K562 (cell line): ENCODE data around the gene TGFB1I1. TPM values are rescaled to one million over a fixed set of nuclear protein-coding genes. Genes with fewer than 3 reads are reported as not detected.

ENCODE experiments used
- ATF6 ChIP-seq: sonication (generic); formaldehyde crosslinking; IDR thresholded peaks from 2 replicates; pipeline ENCODE4 v1.4.0; 2020; ENCODE audit warnings: mild to moderate bottlenecking, missing genetic modification reagents
- BRD9 ChIP-seq: fragments of 450-650 bp; IDR thresholded peaks from 2 replicates; pipeline ENCODE4 v1.6.1; 2018; ENCODE audit warnings: low read depth; ENCODE audit not compliant: partially characterized antibody
- EGR1 ChIP-seq: fragments of 450-650 bp; conservative IDR thresholded peaks from 2 replicates; pipeline ENCODE4 v1.6.1; 2017; ENCODE audit warnings: mild to moderate bottlenecking
- ERF ChIP-seq: fragments of 450-650 bp; formaldehyde crosslinking; IDR thresholded peaks from 2 replicates; pipeline ENCODE4 v1.4.0; 2020; ENCODE audit warnings: mild to moderate bottlenecking, mixed read lengths
- FIP1L1 ChIP-seq: fragments of 200-400 bp; formaldehyde crosslinking; IDR thresholded peaks from 2 replicates; pipeline ENCODE4 v1.6.1; 2018; ENCODE audit warnings: mild to moderate bottlenecking, low read depth, low read length; ENCODE audit not compliant: poor library complexity, severe bottlenecking
- HNRNPL ChIP-seq: fragments of 200-400 bp; formaldehyde crosslinking; IDR thresholded peaks from 2 replicates; pipeline ENCODE4 v1.6.1; 2017; ENCODE audit warnings: low read depth, mild to moderate bottlenecking, low read length
- MBD2 ChIP-seq: sonication (generic); IDR thresholded peaks from 2 replicates; pipeline ENCODE4 v1.6.1; 2016; ENCODE audit warnings: low read depth, borderline replicate concordance
- MED1 ChIP-seq: sonication (generic); formaldehyde crosslinking; IDR thresholded peaks from 2 replicates; pipeline ENCODE4 v1.8.1; 2023; ENCODE audit warnings: missing genetic modification reagents, borderline replicate concordance
- POLR3A ChIP-seq: IDR thresholded peaks from 2 replicates; pipeline ENCODE4 v1.6.1; 2011; ENCODE audit warnings: borderline replicate concordance, mild to moderate bottlenecking, moderate library complexity; ENCODE audit not compliant: insufficient read length, insufficient read depth; ENCODE audit errors: extremely low read depth
- ZNF79 ChIP-seq: fragments of 250-450 bp; sonication (Bioruptor Pico); IDR thresholded peaks from 2 replicates; pipeline ENCODE4 v1.4.0; 2020; ENCODE audit warnings: low read depth, mild to moderate bottlenecking, moderate library complexity
- polyA plus RNA-seq, 8 experiments: library from polyadenylated mRNA; depleted of rRNA in 4 of 8; stranded (reverse) in 5 of 8; unstranded in 3 of 8; fragments of >200 nt; fragmentation: Nextera tagmentation in 2 of 8; fragmentation: Illumina TruSeq in 1 of 8; extraction: Ambion mirVana in 2 of 8; extraction: Trizol in 1 of 8; gene quantifications; 2 replicates each; pipeline versions ENCODE4 v1.2.1 to v1.2.3, GENCODE V29; 2011 to 2014; ENCODE audit warnings: inconsistent platforms in 1 of 8, missing spikeins in 1 of 8
- total RNA-seq, 7 experiments: library from RNA; depleted of rRNA in 6 of 7; stranded (reverse); fragments of >200 nt in 6 of 7; fragmentation: Illumina TruSeq in 2 of 7; extraction: Trizol in 2 of 7; gene quantifications; 2 replicates each; pipeline versions ENCODE4 v1.2.1 to v1.2.3, GENCODE V29; 2011 to 2021; ENCODE audit warnings: low replicate concordance in 1 of 7
- TF ChIP-seq, protein P1 (sequence below), 2 experiments: fragments of 450-650 bp in 1 of 2; IDR thresholded peaks; 2 replicates each; pipeline ENCODE4 v1.6.1; 2011 to 2017; ENCODE audit warnings: low read depth in 2 of 2, antibody characterized with exemption in 1 of 2, borderline replicate concordance in 1 of 2, low read length in 1 of 2, mild to moderate bottlenecking in 1 of 2, mixed read lengths in 1 of 2; ENCODE audit not compliant: control insufficient read depth in 1 of 2
- TF ChIP-seq, protein P2 (sequence below): fragments of 250-450 bp; sonication (Bioruptor Pico); IDR thresholded peaks from 2 replicates; pipeline ENCODE4 v1.5.1; 2021; ENCODE audit warnings: mild to moderate bottlenecking
- TF ChIP-seq, protein P3 (sequence below): fragments of 450-650 bp; formaldehyde crosslinking; IDR thresholded peaks from 2 replicates; pipeline ENCODE4 v1.4.0; 2022; ENCODE audit warnings: mild to moderate bottlenecking, moderate library complexity
- TF ChIP-seq, protein P4 (sequence below), 2 experiments: fragments of 200-800 bp in 1 of 2; sonication (Bioruptor generic) in 1 of 2; sonication (generic) in 1 of 2; formaldehyde crosslinking in 1 of 2; IDR thresholded peaks in 1 of 2; conservative IDR thresholded peaks in 1 of 2; 2 replicates each; pipeline versions ENCODE4 v1.5.0 to v1.6.1; 2016 to 2020; ENCODE audit warnings: missing compliant biosample characterization in 1 of 2, missing genetic modification characterization in 1 of 2, missing genetic modification reagents in 1 of 2

Gene TGFB1I1
- total and polyA plus RNA-seq, 9 of the 15 experiments (the other 6 are each of a cell fraction or from before 2014, with no cell fraction given) = 0.04 to 0.91 (median 0.19) TPM

GRCh38 chr16:31507929-31508705 lies 36.2 kb downstream of the TGFB1I1 start, which contains the start of gene RUSF1 (continued):
- TF ChIP-seq ATF6 (CRISPR knock-in tag) (peak; percentile 57; the same call in 1 of the 2 replicates), MBD2 (peak; percentile 84), BRD9 (peak; percentile 61), POLR3A (no peak), ZNF79 (CRISPR knock-in tag) (no peak), EGR1 (0 out of 2 replicates have a peak, but pooled peaks have one; percentile 9), HNRNPL (no peak; the same call in 1 of the 2 replicates), MED1 (CRISPR knock-in tag) (no peak), ERF (CRISPR knock-in tag) (no peak), FIP1L1 (peak; percentile 83)
- TF ChIP-seq, protein P1, sequence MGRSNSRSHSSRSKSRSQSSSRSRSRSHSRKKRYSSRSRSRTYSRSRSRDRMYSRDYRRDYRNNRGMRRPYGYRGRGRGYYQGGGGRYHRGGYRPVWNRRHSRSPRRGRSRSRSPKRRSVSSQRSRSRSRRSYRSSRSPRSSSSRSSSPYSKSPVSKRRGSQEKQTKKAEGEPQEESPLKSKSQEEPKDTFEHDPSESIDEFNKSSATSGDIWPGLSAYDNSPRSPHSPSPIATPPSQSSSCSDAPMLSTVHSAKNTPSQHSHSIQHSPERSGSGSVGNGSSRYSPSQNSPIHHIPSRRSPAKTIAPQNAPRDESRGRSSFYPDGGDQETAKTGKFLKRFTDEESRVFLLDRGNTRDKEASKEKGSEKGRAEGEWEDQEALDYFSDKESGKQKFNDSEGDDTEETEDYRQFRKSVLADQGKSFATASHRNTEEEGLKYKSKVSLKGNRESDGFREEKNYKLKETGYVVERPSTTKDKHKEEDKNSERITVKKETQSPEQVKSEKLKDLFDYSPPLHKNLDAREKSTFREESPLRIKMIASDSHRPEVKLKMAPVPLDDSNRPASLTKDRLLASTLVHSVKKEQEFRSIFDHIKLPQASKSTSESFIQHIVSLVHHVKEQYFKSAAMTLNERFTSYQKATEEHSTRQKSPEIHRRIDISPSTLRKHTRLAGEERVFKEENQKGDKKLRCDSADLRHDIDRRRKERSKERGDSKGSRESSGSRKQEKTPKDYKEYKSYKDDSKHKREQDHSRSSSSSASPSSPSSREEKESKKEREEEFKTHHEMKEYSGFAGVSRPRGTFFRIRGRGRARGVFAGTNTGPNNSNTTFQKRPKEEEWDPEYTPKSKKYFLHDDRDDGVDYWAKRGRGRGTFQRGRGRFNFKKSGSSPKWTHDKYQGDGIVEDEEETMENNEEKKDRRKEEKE (IDR thresholded peaks at IDR 0.05; ENCODE audit: borderline replicate concordance in 1 of 2, control insufficient read depth in 1 of 2, low read depth in 2 of 2, low read length in 1 of 2) = no peak
- TF ChIP-seq, protein P2, sequence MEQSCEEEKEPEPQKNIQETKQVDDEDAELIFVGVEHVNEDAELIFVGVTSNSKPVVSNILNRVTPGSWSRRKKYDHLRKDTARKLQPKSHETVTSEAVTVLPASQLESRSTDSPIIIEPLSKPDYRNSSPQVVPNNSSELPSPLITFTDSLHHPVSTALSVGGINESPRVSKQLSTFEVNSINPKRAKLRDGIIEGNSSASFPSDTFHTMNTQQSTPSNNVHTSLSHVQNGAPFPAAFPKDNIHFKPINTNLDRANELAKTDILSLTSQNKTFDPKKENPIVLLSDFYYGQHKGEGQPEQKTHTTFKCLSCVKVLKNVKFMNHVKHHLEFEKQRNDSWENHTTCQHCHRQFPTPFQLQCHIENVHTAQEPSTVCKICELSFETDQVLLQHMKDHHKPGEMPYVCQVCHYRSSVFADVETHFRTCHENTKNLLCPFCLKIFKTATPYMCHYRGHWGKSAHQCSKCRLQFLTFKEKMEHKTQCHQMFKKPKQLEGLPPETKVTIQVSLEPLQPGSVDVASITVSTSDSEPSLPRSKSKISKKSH = no peak
- TF ChIP-seq, protein P3, sequence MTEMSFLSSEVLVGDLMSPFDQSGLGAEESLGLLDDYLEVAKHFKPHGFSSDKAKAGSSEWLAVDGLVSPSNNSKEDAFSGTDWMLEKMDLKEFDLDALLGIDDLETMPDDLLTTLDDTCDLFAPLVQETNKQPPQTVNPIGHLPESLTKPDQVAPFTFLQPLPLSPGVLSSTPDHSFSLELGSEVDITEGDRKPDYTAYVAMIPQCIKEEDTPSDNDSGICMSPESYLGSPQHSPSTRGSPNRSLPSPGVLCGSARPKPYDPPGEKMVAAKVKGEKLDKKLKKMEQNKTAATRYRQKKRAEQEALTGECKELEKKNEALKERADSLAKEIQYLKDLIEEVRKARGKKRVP (CRISPR knock-in tag) = no peak
- TF ChIP-seq, protein P4, sequence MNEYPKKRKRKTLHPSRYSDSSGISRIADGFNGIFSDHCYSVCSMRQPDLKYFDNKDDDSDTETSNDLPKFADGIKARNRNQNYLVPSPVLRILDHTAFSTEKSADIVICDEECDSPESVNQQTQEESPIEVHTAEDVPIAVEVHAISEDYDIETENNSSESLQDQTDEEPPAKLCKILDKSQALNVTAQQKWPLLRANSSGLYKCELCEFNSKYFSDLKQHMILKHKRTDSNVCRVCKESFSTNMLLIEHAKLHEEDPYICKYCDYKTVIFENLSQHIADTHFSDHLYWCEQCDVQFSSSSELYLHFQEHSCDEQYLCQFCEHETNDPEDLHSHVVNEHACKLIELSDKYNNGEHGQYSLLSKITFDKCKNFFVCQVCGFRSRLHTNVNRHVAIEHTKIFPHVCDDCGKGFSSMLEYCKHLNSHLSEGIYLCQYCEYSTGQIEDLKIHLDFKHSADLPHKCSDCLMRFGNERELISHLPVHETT (CRISPR knock-in tag; conservative IDR thresholded peaks at IDR 0.05 in 1 of 2, IDR thresholded peaks at IDR 0.05 in 1 of 2) = 0 out of 4 replicates have a peak, but pooled peaks of 1 of the 2 experiments have one; percentile 53
